HG02610 (cell line): ENCODE results near the gene ADGRV1.

ENCODE experiments used
- ATAC-seq: cut with Tn5 transposase; IDR thresholded peaks from one replicate; pipeline ENCODE4 v1.9.1; 2021; ENCODE audit warnings: mild to moderate bottlenecking, moderate library complexity; ENCODE audit not compliant: unreplicated experiment

Gene ADGRV1

GRCh38 chr5:91123291-91123690, 564.7 kb downstream of the ADGRV1 start:
- ATAC-seq: no peak

GRCh38 chr5:91123901-91124300, 565.3 kb downstream of the ADGRV1 start:
- no peak for ATAC-seq

- ATAC-seq: no peak
These were observed 567.3 kb downstream of the ADGRV1 start for GRCh38 chr5:91125916-91126315.

DNA sequence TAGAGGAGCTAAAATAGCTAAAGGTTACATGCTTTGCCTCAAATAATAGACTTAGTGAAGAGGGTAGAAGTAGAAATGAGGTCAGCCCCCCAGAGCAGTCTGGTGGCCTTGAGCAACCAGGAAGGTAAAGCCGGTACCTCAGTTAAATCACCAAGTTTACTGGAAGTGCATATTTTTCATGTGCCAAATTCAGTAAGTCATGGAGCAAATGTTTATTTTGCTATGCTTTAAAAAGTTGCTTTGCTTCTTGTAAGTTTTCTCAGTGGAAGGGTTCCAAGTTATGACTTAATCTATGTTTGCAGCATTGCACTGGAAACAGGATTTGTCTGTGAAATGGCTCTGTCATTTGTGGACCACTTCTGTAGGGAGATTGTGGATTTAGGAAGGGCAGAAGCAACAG, 567.9 kb downstream of the ADGRV1 start:
- ATAC-seq: no peak

DNA sequence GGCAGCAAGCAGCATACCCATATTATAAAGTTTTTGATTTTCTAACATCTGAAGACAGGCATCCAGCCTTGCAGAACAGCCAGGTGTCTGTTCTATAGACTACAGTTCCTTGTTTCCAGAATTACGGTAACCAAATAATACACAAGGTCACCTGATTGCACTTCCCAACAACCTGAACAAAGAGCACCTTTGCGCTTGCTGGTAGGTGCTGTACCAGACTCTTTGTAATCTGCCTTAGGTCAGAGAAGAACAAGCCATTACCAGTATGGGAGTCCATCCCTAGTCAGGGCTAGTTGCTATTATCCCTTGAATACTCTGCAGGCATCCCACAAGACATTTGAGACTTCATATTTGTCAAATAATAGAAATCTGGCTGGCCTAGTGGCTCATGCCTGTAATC, 568.3 kb downstream of the ADGRV1 start:
- ATAC-seq: no peak

DNA sequence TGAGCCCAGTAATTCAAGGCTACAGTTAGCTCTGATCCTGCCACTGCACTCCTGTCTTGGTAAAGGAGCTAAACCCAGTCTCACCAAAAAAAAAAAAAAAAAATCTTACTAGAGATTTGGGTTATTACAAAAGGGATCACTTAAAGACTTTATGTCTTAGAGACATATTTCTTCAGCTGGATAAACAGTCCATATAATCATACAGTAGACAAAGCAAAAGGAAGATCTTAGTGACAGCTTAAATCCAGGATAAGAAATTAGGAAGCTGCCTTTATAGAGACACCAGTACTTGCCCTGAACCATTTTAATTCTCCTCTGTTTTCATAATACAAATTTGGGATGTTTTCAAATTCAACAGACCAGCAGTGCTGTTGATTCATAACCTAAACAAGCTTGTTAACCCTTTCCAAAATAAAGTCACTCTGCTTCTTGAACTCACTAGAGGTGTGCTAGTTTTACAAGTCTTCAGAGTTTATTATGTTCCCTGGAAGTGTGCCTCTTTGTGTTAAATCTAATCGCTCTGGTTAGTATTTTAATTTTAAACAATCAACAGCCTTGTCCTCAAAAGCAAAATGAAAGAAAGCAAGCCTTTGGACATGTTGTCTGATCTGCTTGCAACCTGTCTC, 569.0 kb downstream of the ADGRV1 start:
- no peak for ATAC-seq

GRCh38 chr5:91128604-91129003, 570.0 kb downstream of the ADGRV1 start:
- no peak for ATAC-seq

GRCh38 chr5:91129748-91130147, 571.2 kb downstream of the ADGRV1 start:
- no peak for ATAC-seq

DNA sequence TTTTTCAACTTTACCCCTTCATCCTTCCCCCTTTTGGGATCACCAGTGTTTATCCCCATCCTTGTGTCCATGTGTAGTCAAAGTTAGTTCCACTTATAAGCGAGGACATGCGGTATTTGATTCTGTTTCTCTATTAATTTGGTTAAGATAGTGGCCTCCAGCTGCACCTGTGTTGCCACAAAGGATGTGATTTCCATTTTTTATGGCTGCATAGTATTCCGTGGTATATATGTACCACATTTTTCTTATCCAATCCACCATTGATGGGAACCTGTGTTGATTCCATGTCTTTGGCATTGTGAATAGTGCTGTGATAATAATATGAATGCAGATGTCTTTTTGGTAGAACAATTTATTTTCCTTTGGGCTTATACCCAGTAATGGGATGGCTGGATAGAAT, 572.2 kb downstream of the ADGRV1 start:
- no peak for ATAC-seq

GRCh38 chr5:91132550-91132949, 574.0 kb downstream of the ADGRV1 start:
- peak; percentile 76 for ATAC-seq

DNA sequence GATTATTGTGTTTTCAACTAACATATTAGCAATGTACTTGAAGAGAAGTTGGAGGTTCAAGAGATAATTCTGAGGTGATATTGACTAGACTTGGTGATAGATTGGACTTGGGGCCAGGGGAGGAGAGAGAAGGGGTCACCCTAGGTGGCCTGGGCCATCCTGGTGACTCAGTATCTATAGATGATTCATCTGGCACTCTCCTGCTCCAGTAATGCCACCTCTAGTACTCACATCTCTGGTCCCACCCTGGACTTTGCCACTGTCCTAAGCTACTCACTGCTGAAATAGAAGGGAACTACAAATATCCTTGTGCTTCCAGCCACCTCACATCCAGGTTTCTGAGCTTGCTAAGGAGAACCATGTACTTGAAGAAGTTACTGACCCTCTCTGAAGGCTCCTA, 574.6 kb downstream of the ADGRV1 start:
- no peak for ATAC-seq

GRCh38 chr5:91135475-91136248, 577.1 kb downstream of the ADGRV1 start:
- no peak for ATAC-seq

GRCh38 chr5:91136271-91136670, 577.7 kb downstream of the ADGRV1 start:
- ATAC-seq: no peak

DNA sequence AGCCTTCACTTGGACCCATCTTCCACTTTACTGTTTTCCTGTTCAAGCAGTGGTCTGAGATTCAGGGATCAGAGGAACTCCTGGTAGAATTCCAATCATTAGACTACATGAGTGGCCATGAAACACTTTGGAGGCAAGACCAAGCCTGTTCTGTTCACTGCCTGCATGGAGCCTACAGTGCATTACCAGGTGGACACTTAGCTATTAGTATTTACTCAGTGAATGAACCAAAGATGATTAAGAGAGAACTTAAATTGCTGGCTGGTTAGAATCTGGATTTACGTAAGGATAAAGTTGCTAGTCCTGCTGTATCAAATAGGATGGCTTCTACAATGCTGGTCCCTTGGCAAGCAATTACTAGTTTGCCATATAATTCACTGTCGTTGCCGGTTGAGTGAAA, 579.0 kb downstream of the ADGRV1 start:
- no peak for ATAC-seq

GRCh38 chr5:91139572-91140200, 581.1 kb downstream of the ADGRV1 start:
- ATAC-seq: no peak

GRCh38 chr5:91140657-91141056, 582.1 kb downstream of the ADGRV1 start:
- no peak for ATAC-seq

DNA sequence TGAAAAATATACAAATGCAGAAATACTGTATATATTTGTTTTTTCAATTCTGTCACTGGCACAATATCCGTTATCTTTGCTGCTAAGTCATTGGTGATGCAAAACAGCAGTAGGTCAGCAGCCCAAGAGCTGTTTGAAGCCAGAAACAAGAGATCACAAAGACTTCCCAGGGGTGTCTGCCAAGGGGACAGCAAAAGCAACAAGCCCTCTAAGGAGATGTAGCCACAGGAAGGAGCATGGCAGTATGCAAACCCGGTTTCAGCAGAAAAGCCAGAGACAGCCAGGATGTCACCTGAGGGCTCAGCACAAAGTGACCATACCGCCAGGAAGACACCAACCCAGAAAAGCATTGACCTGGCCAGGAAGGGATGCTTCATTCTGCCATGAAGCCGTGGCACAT, 583.0 kb downstream of the ADGRV1 start:
- ATAC-seq: no peak

- ATAC-seq: no peak
These were observed 583.8 kb downstream of the ADGRV1 start for GRCh38 chr5:91142386-91142785.

DNA sequence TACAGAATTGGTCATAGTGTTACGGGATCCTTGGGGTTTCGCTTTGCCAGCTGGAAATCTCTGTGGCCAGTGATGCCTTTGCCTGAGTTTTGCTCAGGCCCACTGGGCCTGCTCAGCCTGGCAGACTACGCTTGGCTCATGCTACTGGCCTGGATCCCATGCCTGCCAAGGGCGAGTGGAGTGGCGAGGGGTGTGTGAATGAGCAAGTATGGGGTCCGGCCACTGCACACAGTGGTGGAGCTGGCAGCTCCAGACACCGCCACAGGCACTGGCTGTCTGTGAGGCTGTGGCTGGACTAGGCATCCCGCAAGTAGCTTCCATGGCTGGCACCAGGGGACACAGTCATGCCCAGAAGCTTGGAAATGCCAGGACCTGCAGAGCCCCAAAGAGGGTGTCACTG, 584.2 kb downstream of the ADGRV1 start:
- no peak for ATAC-seq

GRCh38 chr5:91143840-91144239, 585.2 kb downstream of the ADGRV1 start:
- ATAC-seq: no peak

- no peak for ATAC-seq
These were observed 586.1 kb downstream of the ADGRV1 start for GRCh38 chr5:91144491-91145332.

- ATAC-seq: no peak
These were observed 586.7 kb downstream of the ADGRV1 start for GRCh38 chr5:91145333-91145620.
